ENCODE measurements around the gene AJM1. TPM values are rescaled to one million over a fixed set of nuclear protein-coding genes. Genes with fewer than 3 reads are reported as not detected.
"Not testable (repeated sequence)": the region's sequence is repeated elsewhere in the genome, so short reads cannot be mapped to it uniquely, and the experiment has no call there.

Gene AJM1
- total RNA-seq, 1 donor: 1.3 TPM

DNA sequence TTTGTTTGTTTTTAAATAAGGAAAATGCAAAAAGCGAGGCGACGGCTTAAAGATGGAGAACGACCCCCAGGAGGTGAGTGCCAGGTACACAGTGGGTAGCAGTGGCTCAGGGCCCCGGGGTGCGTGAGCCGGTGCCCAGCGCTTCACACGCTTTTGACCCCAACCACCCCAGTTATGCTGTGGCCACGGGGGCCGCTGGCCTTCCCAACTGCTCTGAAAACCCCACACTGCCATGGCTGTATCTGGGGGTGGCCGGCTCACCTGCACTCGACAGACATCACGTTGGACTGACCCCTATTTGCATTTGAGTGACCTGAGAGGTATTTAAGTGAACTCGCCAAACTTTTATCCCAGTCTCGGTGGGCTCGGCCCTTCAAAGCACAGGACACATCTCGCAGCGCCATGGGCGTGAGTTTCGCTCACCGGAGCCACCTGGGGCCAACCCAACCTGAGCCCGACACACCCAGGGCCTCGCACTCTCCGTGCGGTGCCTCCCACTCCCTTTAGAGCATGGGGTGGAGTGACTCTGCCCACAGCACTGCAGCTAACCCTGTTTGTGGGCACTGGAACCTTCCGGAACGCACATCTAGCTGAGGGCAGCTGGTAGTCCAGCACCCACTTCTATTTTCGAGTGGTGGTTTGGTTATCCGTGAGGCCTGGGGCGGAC, 13.7 kb upstream of the AJM1 start:
- no peak for DNase-seq (ENCODE audit: low read depth)
- H3K4me3 ChIP-seq (ENCODE audit: low read depth, low read length): no peak overlapping the region
- TF ChIP-seq, protein P1, sequence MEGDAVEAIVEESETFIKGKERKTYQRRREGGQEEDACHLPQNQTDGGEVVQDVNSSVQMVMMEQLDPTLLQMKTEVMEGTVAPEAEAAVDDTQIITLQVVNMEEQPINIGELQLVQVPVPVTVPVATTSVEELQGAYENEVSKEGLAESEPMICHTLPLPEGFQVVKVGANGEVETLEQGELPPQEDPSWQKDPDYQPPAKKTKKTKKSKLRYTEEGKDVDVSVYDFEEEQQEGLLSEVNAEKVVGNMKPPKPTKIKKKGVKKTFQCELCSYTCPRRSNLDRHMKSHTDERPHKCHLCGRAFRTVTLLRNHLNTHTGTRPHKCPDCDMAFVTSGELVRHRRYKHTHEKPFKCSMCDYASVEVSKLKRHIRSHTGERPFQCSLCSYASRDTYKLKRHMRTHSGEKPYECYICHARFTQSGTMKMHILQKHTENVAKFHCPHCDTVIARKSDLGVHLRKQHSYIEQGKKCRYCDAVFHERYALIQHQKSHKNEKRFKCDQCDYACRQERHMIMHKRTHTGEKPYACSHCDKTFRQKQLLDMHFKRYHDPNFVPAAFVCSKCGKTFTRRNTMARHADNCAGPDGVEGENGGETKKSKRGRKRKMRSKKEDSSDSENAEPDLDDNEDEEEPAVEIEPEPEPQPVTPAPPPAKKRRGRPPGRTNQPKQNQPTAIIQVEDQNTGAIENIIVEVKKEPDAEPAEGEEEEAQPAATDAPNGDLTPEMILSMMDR (IDR thresholded peaks at IDR 0.05; ENCODE audit: insufficient read depth, low read length): no peak

DNA sequence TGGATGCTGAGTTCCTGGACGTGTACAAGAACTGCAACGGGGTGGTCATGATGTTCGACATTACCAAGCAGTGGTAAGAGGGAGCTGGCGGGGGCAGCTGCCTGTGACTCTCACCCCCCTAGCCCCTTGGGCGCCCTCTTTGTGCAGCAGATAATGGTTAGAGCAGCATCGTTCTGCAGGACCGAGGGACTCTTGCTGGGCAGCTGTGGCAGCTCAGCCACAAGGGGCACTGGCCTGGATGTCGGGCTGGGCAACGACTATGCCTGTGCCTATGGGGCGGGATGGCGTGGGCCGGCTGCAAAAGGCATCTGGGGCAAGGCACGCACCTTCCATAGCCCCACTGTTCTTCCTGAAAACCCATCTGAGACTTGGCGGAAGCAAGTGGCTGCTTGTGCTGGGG, 12.9 kb upstream of the AJM1 start:
- TF ChIP-seq, protein P1 (IDR thresholded peaks at IDR 0.05; ENCODE audit: insufficient read depth, low read length): no peak
- DNase-seq (ENCODE audit: low read depth): no peak
- H3K4me3 ChIP-seq (ENCODE audit: low read depth, low read length): no peak overlapping the region

DNA sequence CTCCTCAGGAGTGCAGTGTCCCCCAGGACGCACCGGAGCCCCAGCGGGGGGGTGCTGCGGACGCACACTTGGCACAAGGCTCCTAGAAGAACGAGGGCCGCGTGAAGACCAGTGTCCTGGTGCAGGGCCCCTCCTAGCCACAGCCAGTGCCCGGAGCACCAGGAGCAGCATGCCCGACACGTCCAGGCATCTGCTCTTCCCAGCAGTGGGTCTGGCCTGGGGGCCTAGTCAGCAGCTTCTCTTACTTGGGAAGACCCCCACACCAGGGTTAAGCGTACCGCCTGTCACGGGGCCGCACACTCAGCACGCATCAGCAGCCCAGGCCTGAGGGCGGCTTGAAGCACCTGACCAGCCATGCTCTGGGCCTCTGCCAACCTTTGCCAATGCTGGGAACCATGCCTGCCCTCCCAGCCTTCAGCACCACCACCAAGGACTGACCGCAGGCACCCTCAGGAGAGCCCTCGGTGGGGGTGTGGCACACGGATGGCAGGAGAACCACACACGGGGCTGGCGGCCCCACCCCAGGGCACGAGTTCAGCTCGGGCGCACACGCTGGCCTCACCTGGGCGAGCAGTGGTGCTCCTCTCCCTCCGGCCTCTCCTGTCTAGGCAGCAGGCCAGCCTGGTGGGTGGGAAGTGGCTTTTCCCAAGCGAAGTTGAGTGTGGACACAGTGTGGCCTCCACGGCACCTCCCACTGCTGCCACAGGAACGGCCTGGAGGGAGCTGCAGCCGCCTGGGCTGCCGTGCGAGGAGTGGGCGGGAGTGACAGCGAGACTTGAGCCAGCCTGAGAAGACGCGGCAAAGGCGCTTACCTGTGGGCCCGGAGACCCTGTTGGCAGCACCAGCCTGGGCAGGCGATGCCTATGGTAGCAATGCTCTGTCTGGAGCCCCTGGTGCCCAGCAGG, 12.0 kb upstream of the AJM1 start:
- no peak for DNase-seq (ENCODE audit: low read depth)
- TF ChIP-seq, protein P1 (IDR thresholded peaks at IDR 0.05; ENCODE audit: insufficient read depth, low read length): no peak
- no peak overlapping the region for H3K4me3 ChIP-seq (ENCODE audit: low read depth, low read length)

DNA sequence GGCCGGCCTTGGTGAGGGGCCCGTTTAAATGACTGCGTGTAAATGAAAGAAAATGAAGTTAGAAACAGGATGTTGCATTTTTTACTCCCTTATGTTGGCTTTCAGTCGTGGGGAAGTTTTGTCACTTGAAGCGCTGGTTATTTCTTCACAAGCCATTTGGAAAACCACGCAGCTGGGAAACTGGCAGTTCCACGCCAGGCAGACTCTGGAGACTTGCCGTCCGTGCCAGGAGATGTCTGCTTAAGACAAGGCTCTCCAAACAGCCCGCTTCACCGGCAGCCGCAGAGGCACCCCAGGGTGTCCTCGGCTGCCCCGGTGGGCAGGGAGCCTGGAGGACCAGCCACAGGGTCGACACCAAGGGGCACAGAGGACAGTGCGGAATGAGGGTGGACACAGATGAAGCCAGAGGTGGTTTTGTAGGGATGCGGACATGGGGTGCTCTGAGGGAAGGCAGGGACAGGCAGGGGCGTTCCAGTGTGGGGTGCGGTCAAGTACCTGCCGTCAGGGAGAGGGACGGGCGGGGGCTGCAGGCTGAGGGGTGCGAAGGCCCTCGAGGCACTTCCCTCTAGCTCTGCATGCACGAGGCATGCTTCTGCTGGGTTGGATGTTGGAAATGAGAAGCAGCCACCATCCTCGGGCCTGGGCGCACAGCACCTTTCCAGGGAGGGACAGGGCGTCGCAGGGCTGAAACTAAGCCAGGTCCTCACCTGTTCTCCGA, 11.1 kb upstream of the AJM1 start:
- no peak for DNase-seq (ENCODE audit: low read depth)
- H3K4me3 ChIP-seq (ENCODE audit: low read depth, low read length): no peak overlapping the region
- TF ChIP-seq, protein P1 (IDR thresholded peaks at IDR 0.05; ENCODE audit: insufficient read depth, low read length): no peak

DNA sequence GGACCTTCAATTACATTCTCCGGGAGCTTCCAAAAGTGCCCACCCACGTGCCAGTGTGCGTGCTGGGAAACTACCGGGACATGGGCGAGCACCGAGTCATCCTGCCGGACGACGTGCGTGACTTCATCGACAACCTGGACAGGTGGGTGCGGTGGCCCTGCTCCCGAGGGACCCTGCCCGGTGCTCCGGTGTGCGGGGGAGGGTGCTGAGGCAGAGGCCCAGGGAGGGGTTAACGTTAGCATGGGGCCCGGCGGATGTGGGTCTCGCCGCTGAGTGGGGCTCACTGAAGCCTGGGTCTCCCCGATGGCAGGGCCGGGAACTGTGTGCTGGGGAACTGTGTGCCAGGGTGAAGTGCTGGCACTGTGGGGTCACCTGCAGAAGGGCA, 10.6 kb upstream of the AJM1 start:
- no peak overlapping the region for H3K4me3 ChIP-seq (ENCODE audit: low read depth, low read length)
- TF ChIP-seq, protein P1 (IDR thresholded peaks at IDR 0.05; ENCODE audit: insufficient read depth, low read length): no peak
- DNase-seq (ENCODE audit: low read depth): no peak

DNA sequence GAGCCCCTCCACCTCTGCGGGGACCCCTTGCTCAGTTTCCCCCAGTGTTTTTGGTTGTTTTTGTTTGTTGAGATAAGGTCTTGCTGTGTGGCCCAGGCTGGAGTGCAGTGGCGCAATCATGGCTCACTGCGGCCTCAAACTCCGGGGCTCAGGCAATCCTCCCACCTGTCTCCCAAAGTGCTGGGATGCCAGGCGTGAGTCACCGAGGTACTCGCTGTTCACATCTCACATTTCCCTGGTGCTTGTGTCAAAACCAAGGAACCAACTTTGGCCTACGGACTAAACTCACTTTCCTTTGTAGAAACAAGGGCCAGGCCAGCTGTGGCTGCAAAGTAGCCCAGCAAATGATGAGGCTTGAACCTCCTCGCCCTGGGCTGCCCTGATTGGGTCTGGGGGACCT, 9.7 kb upstream of the AJM1 start:
- DNase-seq (ENCODE audit: low read depth): no peak
- no peak overlapping the region for H3K4me3 ChIP-seq (ENCODE audit: low read depth, low read length)
- TF ChIP-seq, protein P1 (IDR thresholded peaks at IDR 0.05; ENCODE audit: insufficient read depth, low read length): no peak

DNA sequence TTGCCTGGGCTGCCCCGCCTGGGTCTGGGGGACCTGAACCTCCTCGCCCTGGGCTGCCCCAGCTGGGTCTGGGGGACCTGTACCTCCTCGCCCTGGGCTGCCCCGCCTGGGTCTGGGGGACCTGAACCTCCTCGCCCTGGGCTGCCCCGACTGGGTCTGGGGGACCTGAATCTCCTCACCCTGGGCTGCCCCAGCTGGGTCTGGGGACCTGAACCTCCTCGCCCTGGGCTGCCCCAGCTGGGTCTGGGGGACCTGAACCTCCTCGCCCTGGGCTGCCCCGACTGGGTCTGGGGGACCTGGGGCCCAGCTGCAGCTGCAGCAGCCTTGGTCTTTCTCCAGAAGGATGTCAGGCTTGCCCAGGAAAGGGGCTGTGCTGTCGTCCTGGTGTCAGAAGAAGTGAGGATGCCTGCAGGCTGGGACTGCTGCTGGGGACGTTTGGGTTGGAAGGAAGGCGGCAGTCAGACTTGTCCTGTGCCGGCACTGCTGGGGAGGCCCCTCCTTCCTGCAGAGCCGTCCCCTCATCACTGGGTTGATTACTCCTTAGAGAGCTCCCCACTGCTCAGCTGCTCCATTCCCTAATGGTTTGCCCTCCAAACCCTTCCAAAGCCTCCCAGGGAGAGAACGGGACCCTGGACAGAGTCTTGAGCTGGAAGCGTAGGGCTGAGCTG, 8.8 kb upstream of the AJM1 start:
- DNase-seq (ENCODE audit: low read depth); H3K4me3 ChIP-seq (ENCODE audit: low read depth, low read length): not testable (repeated sequence)

All from fibroblast of the aortic adventitia (primary cell).